ENCODE results near the gene RAVER2. TPM values are rescaled to one million over a fixed set of nuclear protein-coding genes. Genes with fewer than 3 reads are reported as not detected.
"Not testable (repeated sequence)": the region's sequence is repeated elsewhere in the genome, so short reads cannot be mapped to it uniquely, and the experiment has no call there.

RAVER2 gene, protein sequence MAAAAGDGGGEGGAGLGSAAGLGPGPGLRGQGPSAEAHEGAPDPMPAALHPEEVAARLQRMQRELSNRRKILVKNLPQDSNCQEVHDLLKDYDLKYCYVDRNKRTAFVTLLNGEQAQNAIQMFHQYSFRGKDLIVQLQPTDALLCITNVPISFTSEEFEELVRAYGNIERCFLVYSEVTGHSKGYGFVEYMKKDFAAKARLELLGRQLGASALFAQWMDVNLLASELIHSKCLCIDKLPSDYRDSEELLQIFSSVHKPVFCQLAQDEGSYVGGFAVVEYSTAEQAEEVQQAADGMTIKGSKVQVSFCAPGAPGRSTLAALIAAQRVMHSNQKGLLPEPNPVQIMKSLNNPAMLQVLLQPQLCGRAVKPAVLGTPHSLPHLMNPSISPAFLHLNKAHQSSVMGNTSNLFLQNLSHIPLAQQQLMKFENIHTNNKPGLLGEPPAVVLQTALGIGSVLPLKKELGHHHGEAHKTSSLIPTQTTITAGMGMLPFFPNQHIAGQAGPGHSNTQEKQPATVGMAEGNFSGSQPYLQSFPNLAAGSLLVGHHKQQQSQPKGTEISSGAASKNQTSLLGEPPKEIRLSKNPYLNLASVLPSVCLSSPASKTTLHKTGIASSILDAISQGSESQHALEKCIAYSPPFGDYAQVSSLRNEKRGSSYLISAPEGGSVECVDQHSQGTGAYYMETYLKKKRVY
- total RNA-seq, result 7.5 and 9.2 TPM in 2 replicates

DNA sequence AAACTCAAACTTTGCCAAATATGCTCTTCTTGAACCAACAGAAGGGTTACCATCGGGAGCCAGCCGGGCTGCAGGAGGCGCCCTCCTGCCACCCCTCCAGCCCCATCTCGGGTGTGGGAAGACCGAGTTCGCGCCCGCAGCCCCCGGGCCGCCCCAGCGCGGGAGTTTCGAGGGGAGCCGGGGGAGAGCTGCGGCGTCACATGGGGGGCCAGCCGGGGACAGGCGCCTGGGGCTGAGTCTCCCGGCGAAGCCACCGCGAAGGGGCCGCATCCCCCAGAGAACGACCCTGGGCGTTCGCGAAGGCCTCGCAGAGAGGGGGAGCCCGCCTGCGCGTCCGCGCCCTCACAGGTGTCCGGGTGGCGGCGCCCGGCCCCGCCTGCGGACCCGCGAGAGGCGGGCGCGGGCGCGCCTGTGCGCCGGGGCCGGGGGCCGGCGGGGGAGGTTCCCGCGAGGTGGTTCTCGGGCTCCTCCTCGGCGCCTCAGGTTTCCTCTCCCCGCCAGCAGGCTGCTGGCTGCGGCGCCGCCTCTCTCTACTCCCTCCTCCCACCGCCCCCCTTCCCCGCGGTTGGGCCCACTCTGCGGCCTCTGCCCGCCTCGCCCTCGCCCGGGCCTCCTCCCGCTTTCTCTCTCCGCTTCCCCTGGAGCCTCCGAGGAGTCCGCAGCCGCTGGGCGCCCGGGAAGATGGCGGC lies at the start of gene RAVER2:
TSS of gene RAVER2 (plus strand) at position 584 of the 689 bp plus-strand sequence. CDS start at position 682, 98 bp downstream.
- peak; percentile 64 for DNase-seq

DNA sequence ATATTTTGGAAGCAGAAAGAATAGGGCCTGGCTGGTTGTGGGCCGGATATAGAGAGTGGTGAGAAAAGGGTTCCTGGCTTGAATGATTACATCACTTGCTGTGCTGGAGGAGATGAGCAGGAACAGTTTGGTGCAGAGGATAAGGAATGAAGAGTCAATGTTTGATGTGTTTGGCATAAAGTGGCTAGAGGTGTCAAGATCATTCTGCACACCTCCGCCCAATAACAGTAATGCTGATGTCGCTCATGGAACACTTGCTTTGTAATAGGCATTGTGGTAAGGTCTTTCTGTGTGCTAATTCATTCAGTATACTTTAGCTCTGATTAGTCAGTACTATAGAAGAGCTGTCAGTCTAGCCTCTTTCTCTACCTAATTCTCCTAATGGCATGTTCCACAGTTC lies 48.0 kb upstream of the RAVER2 start:
- no peak for DNase-seq

DNA sequence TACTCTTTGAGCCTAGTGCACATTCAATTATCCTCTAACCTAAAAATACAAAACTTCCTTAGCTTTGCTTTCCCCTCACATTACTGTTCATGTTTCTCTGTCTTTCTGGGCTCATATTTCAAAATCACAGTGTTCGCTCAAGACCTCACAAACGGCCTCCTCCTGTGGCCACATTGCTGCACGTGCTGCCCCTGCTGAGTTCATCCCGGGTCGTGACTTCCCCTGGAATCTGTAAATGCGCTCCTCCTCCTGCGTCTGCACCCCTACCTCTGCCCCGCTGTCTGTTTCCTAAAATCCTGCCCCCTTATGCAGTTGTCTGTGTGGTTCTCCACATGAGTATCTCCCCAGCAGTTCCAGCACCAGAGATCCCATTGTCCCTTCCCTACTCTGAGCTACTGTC lies 45.5 kb upstream of the RAVER2 start:
- no peak for DNase-seq

DNA sequence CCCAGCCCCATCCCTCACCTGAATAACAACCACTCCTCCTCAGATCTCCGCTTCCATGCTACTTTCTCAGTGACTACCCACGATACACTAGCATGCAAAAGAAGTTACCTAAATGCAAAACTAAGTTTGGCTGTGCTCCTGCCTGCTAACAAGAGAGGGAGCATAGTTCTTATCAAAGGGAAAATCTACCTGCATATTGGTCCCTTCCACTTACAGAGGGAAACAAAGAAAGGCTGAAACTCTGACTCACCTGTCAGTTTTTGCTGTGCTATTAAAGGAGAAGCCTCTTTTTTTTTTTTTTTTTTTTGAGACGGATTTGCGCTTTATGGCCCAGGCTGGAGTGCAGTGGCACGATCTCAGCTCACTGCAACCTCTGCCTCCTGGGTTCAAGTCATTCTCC lies 43.8 kb upstream of the RAVER2 start:
- no peak for DNase-seq

DNA sequence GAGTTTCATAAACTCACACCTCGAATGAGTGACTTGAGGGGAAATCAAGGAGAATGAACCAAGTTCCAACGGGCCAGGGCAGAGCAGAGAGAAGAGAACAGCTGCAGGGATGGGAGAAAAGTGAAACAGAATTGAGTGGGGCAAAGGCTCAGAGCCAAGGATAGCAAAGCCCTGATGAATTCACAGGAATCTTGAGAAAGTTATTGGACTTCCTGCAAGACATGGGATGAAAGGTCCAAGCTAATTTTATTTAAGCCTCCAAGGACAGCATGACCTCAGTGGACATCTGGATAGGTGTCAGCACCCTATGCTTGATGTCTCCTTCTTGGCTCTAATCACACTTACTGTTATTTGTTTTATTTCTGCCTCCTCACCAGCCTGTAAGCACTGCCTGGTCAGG lies 43.0 kb upstream of the RAVER2 start:
- DNase-seq, result no peak

DNA sequence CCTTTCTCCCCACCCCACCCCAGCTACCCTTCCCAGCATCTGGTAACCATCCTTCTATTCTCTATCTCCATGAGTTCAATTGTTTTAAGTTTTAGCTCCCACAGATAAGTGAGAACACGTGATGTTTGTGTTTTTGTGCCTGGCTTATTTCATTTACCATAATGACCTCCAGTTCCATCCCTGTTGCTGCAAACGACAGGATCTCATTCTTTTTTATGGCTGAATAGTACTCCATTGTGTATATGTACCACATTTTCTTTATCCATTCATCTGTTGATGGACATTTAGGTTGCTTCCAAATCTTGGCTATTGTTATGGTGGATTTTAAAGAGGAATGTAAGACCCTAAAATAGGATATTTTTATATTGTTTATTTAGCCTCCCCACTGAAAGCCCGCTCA lies 42.2 kb upstream of the RAVER2 start:
- DNase-seq, result not testable (repeated sequence)

GRCh38 chr1:64703600-64703999 lies 41.3 kb upstream of the RAVER2 start:
- no peak for DNase-seq

DNA sequence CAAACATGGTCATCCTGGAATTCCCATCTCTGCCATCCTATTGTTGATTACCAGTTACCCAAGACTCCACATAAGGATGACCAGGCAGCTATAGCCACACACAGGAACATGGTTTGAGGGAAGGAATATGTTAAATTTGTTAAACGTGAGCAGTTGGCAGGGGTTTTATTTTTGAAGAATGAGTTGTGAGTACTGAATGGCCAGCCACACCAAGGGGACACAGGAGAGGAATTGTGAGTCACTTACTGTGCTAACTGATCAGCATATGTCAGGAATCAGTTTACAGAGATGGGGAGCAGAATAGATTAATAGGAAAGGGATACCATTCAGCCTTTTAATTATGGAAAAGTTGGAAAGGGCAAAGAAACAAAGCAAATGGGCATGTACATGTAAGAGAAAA lies 39.3 kb upstream of the RAVER2 start:
- DNase-seq, result no peak

- no peak for DNase-seq
Observed at GRCh38 chr1:64711266-64711665, 33.6 kb upstream of the RAVER2 start.

DNA sequence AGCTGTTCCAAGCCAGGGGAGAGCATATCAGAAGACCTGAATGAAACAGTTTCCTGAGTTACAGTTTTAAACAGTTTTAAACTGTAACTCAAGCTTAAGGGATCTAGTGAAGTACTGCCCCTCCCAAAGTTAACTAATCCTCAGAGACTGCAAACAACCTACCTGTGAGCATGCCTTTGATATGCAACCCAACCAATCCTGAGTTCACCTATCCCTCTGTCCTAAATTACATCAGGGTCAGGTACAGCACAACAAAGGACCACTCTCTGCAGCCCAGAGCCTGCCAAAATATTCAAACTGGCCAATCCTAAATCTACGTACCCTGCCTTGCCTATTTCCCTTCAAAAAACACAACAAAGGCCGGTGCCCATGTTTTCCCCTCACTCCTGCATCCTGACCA lies 32.8 kb upstream of the RAVER2 start:
- DNase-seq, result no peak

DNA sequence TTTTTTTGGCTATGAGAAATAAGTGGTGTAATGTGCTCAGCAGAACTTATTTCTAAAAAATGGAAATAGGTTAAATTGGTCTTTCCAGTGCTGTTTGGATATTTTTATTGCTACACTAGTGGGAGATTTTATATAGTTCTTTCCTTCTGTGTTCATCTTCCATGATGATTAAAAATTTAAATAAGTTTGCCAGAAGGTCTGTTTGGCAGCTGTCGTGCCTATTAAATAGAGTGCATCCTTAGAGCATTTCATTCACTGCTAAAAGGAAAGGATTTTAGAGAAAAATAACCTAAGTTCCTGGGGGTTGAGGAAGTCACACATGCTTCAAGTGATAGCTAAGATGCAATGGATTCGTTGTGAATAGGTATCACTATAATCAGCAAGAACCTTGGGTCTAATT lies 29.7 kb upstream of the RAVER2 start:
- no peak for DNase-seq

DNA sequence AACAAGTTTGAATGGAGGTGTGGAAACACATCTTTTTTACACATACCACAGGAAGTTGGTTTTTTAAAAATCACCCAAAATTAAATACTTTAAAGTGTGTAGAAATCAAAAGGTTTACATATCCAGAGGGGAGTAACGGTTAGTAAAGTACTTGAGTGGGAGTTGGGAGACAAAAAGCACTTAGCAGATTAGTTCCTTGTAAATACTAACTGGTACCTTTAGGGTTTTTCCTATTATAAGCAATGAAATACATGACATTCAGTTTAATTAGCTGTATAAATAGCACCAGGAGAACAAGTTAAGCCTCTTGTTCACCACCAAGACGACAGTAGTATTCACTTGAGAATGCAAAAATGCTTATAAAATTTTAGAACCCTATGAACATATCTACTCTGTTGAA lies 23.7 kb upstream of the RAVER2 start:
- no peak for DNase-seq

GRCh38 chr1:64721576-64722145 lies 23.2 kb upstream of the RAVER2 start:
- DNase-seq, result no peak

- no peak for DNase-seq
Observed at GRCh38 chr1:64727861-64728260, 17.0 kb upstream of the RAVER2 start.

DNA sequence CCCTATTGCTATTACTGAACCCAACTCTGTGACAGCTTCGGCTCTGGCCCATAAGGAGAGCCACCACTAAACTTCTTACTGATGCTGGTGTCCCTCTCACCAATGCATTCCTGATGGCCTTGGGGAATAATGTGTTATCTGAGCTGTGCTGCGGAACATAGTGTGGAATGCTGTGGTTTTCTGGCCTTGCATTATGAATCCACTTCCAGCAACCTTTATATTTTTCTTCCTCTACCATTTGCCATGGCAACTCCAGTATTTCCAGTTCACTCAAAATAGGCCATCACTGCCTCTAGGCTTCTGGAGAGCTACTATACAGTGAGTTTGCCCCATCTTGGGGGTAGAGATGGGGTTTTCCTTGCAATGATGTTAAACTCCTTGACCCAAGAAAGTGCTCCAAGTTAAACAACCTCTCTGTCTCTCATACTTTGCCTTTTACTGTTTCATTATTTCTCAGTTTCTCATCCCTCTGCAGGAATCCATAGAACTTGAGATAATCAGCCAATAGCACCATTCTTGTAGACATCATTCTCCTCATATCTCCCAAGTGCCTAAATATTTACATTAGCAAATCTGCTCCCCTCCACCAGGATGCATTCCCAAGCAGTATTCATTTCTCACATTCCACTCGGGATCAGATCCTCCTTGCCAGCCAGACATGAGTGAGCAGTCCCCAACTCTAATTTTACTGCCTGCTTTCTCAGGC lies 11.1 kb upstream of the RAVER2 start:
- no peak for DNase-seq

DNA sequence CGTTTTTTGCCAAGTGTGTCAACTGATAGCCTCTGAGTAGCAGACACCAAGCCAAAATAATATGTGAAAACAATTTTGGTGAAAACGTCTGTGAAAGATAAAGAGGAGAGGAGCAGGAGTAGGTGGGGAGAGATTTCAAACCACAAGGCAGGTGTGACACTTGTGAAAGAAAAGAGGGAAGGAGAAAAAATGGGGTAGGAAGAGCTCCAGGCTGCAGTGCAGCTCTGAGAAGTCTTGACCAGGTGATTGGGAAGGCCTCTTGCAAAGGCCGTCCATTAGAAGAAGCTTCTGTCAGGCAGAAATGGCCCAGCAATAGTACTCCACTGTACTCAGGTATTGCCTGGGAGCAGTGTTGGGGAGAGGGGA lies 10.6 kb upstream of the RAVER2 start:
- no peak for DNase-seq

GRCh38 chr1:64740687-64741086 lies 4.2 kb upstream of the RAVER2 start:
- not testable (repeated sequence) for DNase-seq

- DNase-seq, result peak; percentile 15
Observed at GRCh38 chr1:64743954-64744491, 852 bp upstream of the RAVER2 start.

DNA sequence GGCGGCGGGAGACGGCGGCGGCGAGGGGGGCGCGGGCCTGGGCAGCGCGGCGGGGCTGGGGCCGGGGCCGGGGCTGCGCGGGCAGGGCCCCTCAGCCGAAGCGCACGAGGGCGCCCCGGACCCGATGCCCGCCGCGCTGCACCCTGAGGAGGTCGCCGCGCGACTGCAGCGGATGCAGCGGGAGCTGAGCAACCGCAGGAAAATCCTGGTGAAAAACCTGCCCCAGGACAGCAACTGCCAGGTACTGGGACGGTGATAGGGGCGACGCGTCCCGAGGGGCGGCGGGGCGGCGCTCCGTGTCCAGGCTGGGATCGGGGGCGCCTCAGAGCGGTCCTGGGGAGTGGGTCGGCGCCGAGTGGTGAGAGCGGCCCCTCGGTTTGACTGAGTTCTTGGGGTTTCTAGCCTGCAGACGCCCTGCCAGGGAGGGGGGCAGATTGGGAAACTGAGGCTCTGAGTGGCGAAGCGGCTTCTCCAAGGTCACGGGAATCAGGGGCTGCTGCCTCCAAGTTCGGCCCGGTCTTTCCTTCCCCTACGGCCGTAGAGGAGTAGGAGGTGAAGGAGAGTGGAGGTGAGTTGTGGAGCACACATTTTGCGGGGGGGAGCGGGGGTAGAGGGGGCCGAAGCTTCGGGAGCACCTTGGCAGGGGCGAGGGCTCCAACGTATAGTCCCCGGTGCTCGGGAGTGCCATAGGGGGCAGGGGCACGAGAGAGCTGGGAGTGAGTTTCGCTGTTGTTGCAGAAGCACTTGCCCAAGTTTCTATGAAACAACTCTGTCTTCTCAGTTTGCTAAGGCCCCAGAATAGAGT lies 508 bp downstream of the RAVER2 start:
- peak; percentile 52 for DNase-seq

- peak; percentile 28 for DNase-seq
Observed at GRCh38 chr1:64745986-64746940, 1.4 kb downstream of the RAVER2 start.
